ENCODE data around the gene DAAM2.

Gene DAAM2

GRCh38 chr6:39951716-39952115 lies 159.5 kb downstream of the DAAM2 start:
- TF ChIP-seq CTCF (IDR thresholded peaks at IDR 0.05; ENCODE audit: low read depth, low read length) = no peak
- H3K4me3 ChIP-seq (ENCODE audit: low read depth, low read length) = no peak overlapping the region
- in situ Hi-C loops (cut with HindIII; ENCODE audit: low sequenced_read_pairs) = no loop called here
- DNase-seq (ENCODE audit: low read depth, low spot score) = no peak

- in situ Hi-C loops (cut with HindIII; ENCODE audit: low sequenced_read_pairs) = no loop called here
- DNase-seq (ENCODE audit: low read depth, low spot score) = no peak
- no peak overlapping the region for H3K4me3 ChIP-seq (ENCODE audit: low read depth, low read length)
- TF ChIP-seq CTCF (IDR thresholded peaks at IDR 0.05; ENCODE audit: low read depth, low read length) = no peak
Measured at GRCh38 chr6:39952167-39952566, 160.0 kb downstream of the DAAM2 start.

GRCh38 chr6:39953076-39953618 lies 161.0 kb downstream of the DAAM2 start:
- no peak overlapping the region for H3K4me3 ChIP-seq (ENCODE audit: low read depth, low read length)
- no peak for DNase-seq (ENCODE audit: low read depth, low spot score)
- in situ Hi-C loops (cut with HindIII; ENCODE audit: low sequenced_read_pairs) = no loop called here
- TF ChIP-seq CTCF (IDR thresholded peaks at IDR 0.05; ENCODE audit: low read depth, low read length) = no peak
